K562 (cell line): ENCODE measurements around the gene SLC7A8.

ENCODE experiments used
- CHD4 ChIP-seq: fragments of 200-600 bp; sonication (generic); IDR thresholded peaks from 3 replicates; pipeline ENCODE4 v1.6.1; 2012; ENCODE audit warnings: low read depth, mild to moderate bottlenecking, mixed read lengths, low read length, inconsistent platforms; ENCODE audit not compliant: insufficient read depth, insufficient replicate concordance, poor library complexity, severe bottlenecking
- CREB1 ChIP-seq, 2 experiments: sonication (generic) in 1 of 2; formaldehyde crosslinking in 1 of 2; IDR thresholded peaks; 2 replicates each; pipeline versions ENCODE4 v1.6.1 to v1.8.0; 2012 to 2022; ENCODE audit warnings: inconsistent platforms in 1 of 2, mild to moderate bottlenecking in 1 of 2, missing genetic modification reagents in 1 of 2, moderate library complexity in 1 of 2
- U2AF1 ChIP-seq: fragments of 200-400 bp; formaldehyde crosslinking; optimal IDR thresholded peaks from 2 replicates; pipeline ENCODE3; 2017; ENCODE audit warnings: mild to moderate bottlenecking, low read depth, low read length, moderate library complexity
- TF ChIP-seq, protein P1 (sequence below): sonication (generic); formaldehyde crosslinking; IDR thresholded peaks from 2 replicates; pipeline ENCODE4 v1.5.0; 2020; ENCODE audit warnings: missing genetic modification reagents
- TF ChIP-seq, protein P2 (sequence below), 2 experiments: fragments of 450-650 bp; formaldehyde crosslinking in 1 of 2; IDR thresholded peaks; 2 replicates each; pipeline versions ENCODE4 v1.4.0 to v1.6.1; 2014 to 2020; ENCODE audit warnings: mild to moderate bottlenecking in 2 of 2, borderline replicate concordance in 1 of 2, low read depth in 1 of 2

DNA sequence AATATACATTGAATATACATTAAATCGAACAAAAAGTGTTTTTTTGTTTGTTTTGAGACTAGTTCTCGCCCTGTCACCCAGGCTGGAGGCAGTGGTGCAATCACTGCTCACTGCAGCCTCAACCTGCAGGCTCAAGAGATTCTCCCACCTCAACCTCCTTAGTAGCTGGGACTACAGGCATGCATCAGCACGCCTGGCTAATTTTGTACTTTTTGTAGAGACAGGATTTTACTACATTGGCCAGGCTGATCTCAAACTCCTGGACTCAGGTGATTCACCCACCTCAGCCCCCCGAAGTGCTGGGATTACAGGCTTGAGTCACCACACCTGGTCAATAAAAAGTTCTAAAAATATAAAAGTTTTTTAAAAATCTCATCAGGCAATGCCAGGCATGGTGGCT lies 44.1 kb upstream of the SLC7A8 start:
- TF ChIP-seq, protein P1, sequence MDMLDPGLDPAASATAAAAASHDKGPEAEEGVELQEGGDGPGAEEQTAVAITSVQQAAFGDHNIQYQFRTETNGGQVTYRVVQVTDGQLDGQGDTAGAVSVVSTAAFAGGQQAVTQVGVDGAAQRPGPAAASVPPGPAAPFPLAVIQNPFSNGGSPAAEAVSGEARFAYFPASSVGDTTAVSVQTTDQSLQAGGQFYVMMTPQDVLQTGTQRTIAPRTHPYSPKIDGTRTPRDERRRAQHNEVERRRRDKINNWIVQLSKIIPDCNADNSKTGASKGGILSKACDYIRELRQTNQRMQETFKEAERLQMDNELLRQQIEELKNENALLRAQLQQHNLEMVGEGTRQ (CRISPR knock-in tag), result no peak
- TF ChIP-seq, protein P2, sequence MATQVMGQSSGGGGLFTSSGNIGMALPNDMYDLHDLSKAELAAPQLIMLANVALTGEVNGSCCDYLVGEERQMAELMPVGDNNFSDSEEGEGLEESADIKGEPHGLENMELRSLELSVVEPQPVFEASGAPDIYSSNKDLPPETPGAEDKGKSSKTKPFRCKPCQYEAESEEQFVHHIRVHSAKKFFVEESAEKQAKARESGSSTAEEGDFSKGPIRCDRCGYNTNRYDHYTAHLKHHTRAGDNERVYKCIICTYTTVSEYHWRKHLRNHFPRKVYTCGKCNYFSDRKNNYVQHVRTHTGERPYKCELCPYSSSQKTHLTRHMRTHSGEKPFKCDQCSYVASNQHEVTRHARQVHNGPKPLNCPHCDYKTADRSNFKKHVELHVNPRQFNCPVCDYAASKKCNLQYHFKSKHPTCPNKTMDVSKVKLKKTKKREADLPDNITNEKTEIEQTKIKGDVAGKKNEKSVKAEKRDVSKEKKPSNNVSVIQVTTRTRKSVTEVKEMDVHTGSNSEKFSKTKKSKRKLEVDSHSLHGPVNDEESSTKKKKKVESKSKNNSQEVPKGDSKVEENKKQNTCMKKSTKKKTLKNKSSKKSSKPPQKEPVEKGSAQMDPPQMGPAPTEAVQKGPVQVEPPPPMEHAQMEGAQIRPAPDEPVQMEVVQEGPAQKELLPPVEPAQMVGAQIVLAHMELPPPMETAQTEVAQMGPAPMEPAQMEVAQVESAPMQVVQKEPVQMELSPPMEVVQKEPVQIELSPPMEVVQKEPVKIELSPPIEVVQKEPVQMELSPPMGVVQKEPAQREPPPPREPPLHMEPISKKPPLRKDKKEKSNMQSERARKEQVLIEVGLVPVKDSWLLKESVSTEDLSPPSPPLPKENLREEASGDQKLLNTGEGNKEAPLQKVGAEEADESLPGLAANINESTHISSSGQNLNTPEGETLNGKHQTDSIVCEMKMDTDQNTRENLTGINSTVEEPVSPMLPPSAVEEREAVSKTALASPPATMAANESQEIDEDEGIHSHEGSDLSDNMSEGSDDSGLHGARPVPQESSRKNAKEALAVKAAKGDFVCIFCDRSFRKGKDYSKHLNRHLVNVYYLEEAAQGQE (IDR thresholded peaks at IDR 0.05; ENCODE audit: borderline replicate concordance), result no peak
- TF ChIP-seq, protein P2 (CRISPR knock-in tag; IDR thresholded peaks at IDR 0.05; ENCODE audit: low read depth), result no peak
- TF ChIP-seq CREB1 (IDR thresholded peaks at IDR 0.05) (no peak), CREB1 (CRISPR knock-in tag; IDR thresholded peaks at IDR 0.05) (no peak), CHD4 (no peak), U2AF1 (no peak)
